ENCODE measurements around the gene ZPBP2.
"Not testable (repeated sequence)": the region's sequence is repeated elsewhere in the genome, so short reads cannot be mapped to it uniquely, and the experiment has no call there.

The ZPBP2 gene

GRCh38 chr17:39867880-39868553 lies at the start of gene ZPBP2:
Gene ZPBP2, plus strand, starts transcription at chr17:39868202. Its CDS starts 153 bp downstream, at chr17:39868355.
- in situ Hi-C loops (cut with MboI; ENCODE audit: low sequenced_read_pairs): no loop called here

GRCh38 chr17:39818358-39819000 lies 49.5 kb upstream of the ZPBP2 start:
- in situ Hi-C loops (cut with MboI; ENCODE audit: low sequenced_read_pairs): no loop called here

GRCh38 chr17:39820541-39820940 lies 47.5 kb upstream of the ZPBP2 start:
- in situ Hi-C loops (cut with MboI; ENCODE audit: low sequenced_read_pairs): no loop called here

- in situ Hi-C loops (cut with MboI; ENCODE audit: low sequenced_read_pairs): no loop called here
Observed at GRCh38 chr17:39820987-39821386, 47.0 kb upstream of the ZPBP2 start.

- in situ Hi-C loops (cut with MboI; ENCODE audit: low sequenced_read_pairs): no loop called here
Observed at GRCh38 chr17:39822051-39822451, 46.0 kb upstream of the ZPBP2 start.

- in situ Hi-C loops (cut with MboI; ENCODE audit: low sequenced_read_pairs): no loop called here
Observed at GRCh38 chr17:39823407-39824054, 44.5 kb upstream of the ZPBP2 start.

GRCh38 chr17:39826334-39826733 lies 41.7 kb upstream of the ZPBP2 start:
- in situ Hi-C loops (cut with MboI; ENCODE audit: low sequenced_read_pairs): no loop called here

- in situ Hi-C loops (cut with MboI; ENCODE audit: low sequenced_read_pairs): no loop called here
Observed at GRCh38 chr17:39828443-39828842, 39.6 kb upstream of the ZPBP2 start.

- in situ Hi-C loops (cut with MboI; ENCODE audit: low sequenced_read_pairs): no loop called here
Observed at GRCh38 chr17:39831588-39831987, 36.4 kb upstream of the ZPBP2 start.

GRCh38 chr17:39834017-39834416 lies 34.0 kb upstream of the ZPBP2 start:
- in situ Hi-C loops (cut with MboI; ENCODE audit: low sequenced_read_pairs): no loop called here

GRCh38 chr17:39835038-39835786 lies 32.8 kb upstream of the ZPBP2 start:
- in situ Hi-C loops (cut with MboI; ENCODE audit: low sequenced_read_pairs): no loop called here

- in situ Hi-C loops (cut with MboI; ENCODE audit: low sequenced_read_pairs): no loop called here
Observed at GRCh38 chr17:39836117-39836516, 31.9 kb upstream of the ZPBP2 start.

- in situ Hi-C loops (cut with MboI; ENCODE audit: low sequenced_read_pairs): no loop called here
Observed at GRCh38 chr17:39838057-39838456, 29.9 kb upstream of the ZPBP2 start.

- in situ Hi-C loops (cut with MboI; ENCODE audit: low sequenced_read_pairs): no loop called here
Observed at GRCh38 chr17:39838784-39839183, 29.2 kb upstream of the ZPBP2 start.

- in situ Hi-C loops (cut with MboI; ENCODE audit: low sequenced_read_pairs): no loop called here
Observed at GRCh38 chr17:39841134-39841683, 26.8 kb upstream of the ZPBP2 start.

GRCh38 chr17:39845052-39845846 lies 22.8 kb upstream of the ZPBP2 start:
- in situ Hi-C loops (cut with MboI; ENCODE audit: low sequenced_read_pairs): no loop called here

- in situ Hi-C loops (cut with MboI; ENCODE audit: low sequenced_read_pairs): no loop called here
Observed at GRCh38 chr17:39846205-39846604, 21.8 kb upstream of the ZPBP2 start.

- in situ Hi-C loops (cut with MboI; ENCODE audit: low sequenced_read_pairs): no loop called here
Observed at GRCh38 chr17:39848600-39848999, 19.4 kb upstream of the ZPBP2 start.

- in situ Hi-C loops (cut with MboI; ENCODE audit: low sequenced_read_pairs): not testable (repeated sequence)
Observed at GRCh38 chr17:39850186-39850585, 17.8 kb upstream of the ZPBP2 start.

- in situ Hi-C loops (cut with MboI; ENCODE audit: low sequenced_read_pairs): no loop called here
Observed at GRCh38 chr17:39852239-39852638, 15.8 kb upstream of the ZPBP2 start.

All from HL-60/S4 treated with retinoic acid at 250 ng/mL for 4 days and 3 days (cell line).